PC-9 (cell line): ENCODE data around the gene TRPM5. TPM values are rescaled to one million over a fixed set of nuclear protein-coding genes. Genes with fewer than 3 reads are reported as not detected.

Source experiments
- Bru-seq: library from RNA; stranded (reverse); fragments of 400-500 nt; gene quantifications from one replicate; lab custom pipeline; 2021; lab: Mats Ljungman, UMichigan
- BruChase-seq, 2 experiments: library from RNA; stranded (reverse); fragments of 400-500 nt; gene quantifications; one replicate each; lab custom pipeline; 2021; lab: Mats Ljungman, UMichigan
- BruUV-seq: library from RNA; stranded (reverse); fragments of 400-500 nt; replicated peaks from 2 replicates; lab custom pipeline; 2021; lab: Mats Ljungman, UMichigan
- CTCF ChIA-PET: fragments of 300-600 bp; sonication (Branson Sonifier 250); formaldehyde crosslinking; loops from one replicate; lab custom pipeline; 2022; ENCODE audit warnings: antibody characterized with exemption; lab: Charles Lee
- POLR2A ChIA-PET: fragments of 300-600 bp; sonication (Branson Sonifier 250); formaldehyde crosslinking; loops from one replicate; lab custom pipeline; 2022; ENCODE audit warnings: antibody characterized with exemption; ENCODE audit not compliant: unreplicated experiment; lab: Charles Lee
- DNase-seq, 2 experiments: peaks; one replicate each; pipeline versions ENCODE4 v3.0.0 to v3.0.0-alpha.2; 2015 to 2022; ENCODE audit warnings: mixed read lengths in 1 of 2
- H2AFZ ChIP-seq: fragments of 200-600 bp; sonication (generic); 2 replicates; pipeline ENCODE4 v1.8.1; 2017; ENCODE audit warnings: antibody characterized with exemption
- H3F3A ChIP-seq: fragments of 200-600 bp; sonication (generic); 2 replicates; pipeline ENCODE4 v1.8.1; 2017; ENCODE audit warnings: antibody characterized with exemption, mild to moderate bottlenecking, low read depth; ENCODE audit not compliant: insufficient read depth
- H3K27ac ChIP-seq: fragments of 200-600 bp; sonication (generic); 2 replicates; pipeline ENCODE4 v1.6.1; 2016; ENCODE audit warnings: mixed run types
- H3K27me3 ChIP-seq: fragments of 200-600 bp; sonication (generic); 2 replicates; pipeline ENCODE4 v1.6.1; 2016; ENCODE audit warnings: low read depth, mixed run types; ENCODE audit not compliant: insufficient read depth
- H3K36me3 ChIP-seq: fragments of 200-600 bp; sonication (generic); 2 replicates; pipeline ENCODE4 v1.6.1; 2016; ENCODE audit warnings: low read depth, mixed run types
- H3K4me1 ChIP-seq: fragments of 200-600 bp; sonication (generic); replicated peaks from 2 replicates; pipeline ENCODE4 v1.6.1; 2016; ENCODE audit warnings: mixed run types; ENCODE audit not compliant: insufficient read depth
- H3K4me2 ChIP-seq: fragments of 200-600 bp; sonication (generic); 2 replicates; pipeline ENCODE4 v1.6.1; 2017; ENCODE audit warnings: mixed run types
- H3K4me3 ChIP-seq: fragments of 200-600 bp; sonication (generic); 2 replicates; pipeline ENCODE4 v1.6.1; 2016; ENCODE audit warnings: mixed run types
- H3K79me2 ChIP-seq: fragments of 200-600 bp; sonication (generic); 2 replicates; pipeline ENCODE4 v1.6.1; 2017; ENCODE audit warnings: low read depth, mixed run types
- H3K9me2 ChIP-seq: fragments of 200-600 bp; sonication (generic); 2 replicates; pipeline ENCODE4 v1.8.1; 2017; ENCODE audit warnings: mild to moderate bottlenecking; ENCODE audit not compliant: insufficient read depth
- H3K9me3 ChIP-seq: fragments of 200-600 bp; sonication (generic); 2 replicates; pipeline ENCODE4 v1.8.1; 2016; ENCODE audit warnings: low read depth; ENCODE audit not compliant: insufficient read depth
- H4K20me1 ChIP-seq: fragments of 200-600 bp; sonication (generic); 2 replicates; pipeline ENCODE4 v1.8.1; 2017; ENCODE audit not compliant: insufficient read depth
- CTCF ChIP-seq: fragments of 200-600 bp; sonication (generic); conservative IDR thresholded peaks from 2 replicates; pipeline ENCODE4 v1.6.1; 2017; ENCODE audit warnings: mixed run types, antibody characterized with exemption, mild to moderate bottlenecking, moderate library complexity
- EZH2 ChIP-seq: fragments of 200-600 bp; sonication (generic); IDR thresholded peaks from 2 replicates; pipeline ENCODE4 v1.8.0; 2017; ENCODE audit warnings: antibody characterized with exemption, low read depth
- intact Hi-C: fragments of 100-400 bp; cut with micrococcal nuclease; formaldehyde crosslinking; loops from one replicate; pipeline ENCODE4 v1.10.0; 2022; ENCODE audit not compliant: unreplicated experiment
- long read RNA-seq: library from polyadenylated mRNA; stranded (forward); transcript quantifications from one replicate; pipeline ENCODE4 v2.0.0, GENCODE V29; 2022
- total RNA-seq: library from RNA; stranded (reverse); gene quantifications from 2 replicates; pipeline ENCODE4 v1.2.3, GENCODE V29; 2021

TRPM5 gene
- total RNA-seq (not detected in 2 replicates), Bru-seq, nascent RNA (not detected), BruChase-seq, experiment 1, labeled RNA remaining after a 2-hour chase (not detected), BruChase-seq, experiment 2, labeled RNA remaining after a 6-hour chase (not detected)
- long read RNA-seq = 0 reads

DNA sequence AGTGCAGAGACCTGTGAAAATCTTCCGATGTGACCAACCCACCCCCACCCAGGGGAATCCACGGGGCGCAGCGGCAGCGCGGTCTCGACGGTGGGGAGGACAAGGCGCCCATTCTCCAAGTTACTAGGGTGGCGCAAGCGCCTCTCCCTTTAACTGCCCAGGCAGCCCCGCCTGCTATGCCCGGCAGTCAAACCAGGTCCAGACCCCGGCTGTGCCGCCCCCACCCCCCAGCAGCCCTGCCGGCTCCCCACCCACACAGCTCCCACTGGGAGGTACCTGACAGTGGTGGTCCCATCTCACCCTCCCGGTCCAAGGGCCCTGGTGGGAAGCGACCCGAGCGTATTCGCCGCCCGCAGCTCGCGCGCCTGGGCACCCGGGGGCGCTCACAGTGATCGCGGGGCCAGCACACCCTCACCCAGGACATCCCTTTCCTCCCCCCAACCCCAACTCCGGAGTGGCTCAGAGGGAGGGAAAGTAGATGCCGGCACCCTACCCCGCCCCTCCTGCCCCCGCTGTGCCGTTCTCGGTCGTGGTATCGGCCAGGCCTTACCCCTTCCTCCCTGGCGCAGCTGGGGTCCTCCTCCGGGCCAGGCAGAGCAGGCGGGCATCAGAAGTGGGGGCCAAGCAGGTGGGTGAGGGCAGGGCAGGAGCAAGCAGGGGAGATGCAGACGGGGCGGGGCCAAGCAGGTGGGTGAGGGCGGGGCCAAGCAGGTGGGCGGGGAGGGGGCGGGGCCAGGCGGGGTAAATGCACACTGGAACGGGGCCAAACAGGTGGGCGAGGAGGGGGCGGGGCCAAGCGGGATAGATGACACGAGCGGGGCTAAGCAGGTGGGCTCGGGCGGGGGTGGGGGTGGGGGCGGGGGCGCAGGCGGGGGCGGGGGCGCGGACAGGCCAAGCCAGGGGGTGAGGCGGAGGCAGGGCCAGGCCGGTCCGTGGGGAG lies at the start of gene TRPM5:
TSS of gene TRPM5 (minus strand) at position 634 of the 940 bp plus-strand sequence. CDS start 21,478 bp downstream, outside the sequence.
- Histone ChIP-seq H3K4me3 (no peak within 1 kb of the TSS), H3F3A (no peaks in the 10 kb centered on the region), H3K9me2 (no peaks in the 10 kb centered on the region), H2AFZ (no peak within 1 kb of the TSS), H3K9me3 (no peaks in the 10 kb centered on the region), H3K27me3 (peaks cover 31% of the 10 kb centered on the region), H4K20me1 (no peaks in the 10 kb centered on the region), H3K36me3 (no peaks in the 10 kb centered on the region), H3K4me1 (no peaks in the 10 kb centered on the region), H3K27ac (no peak within 1 kb of the TSS), H3K79me2 (no peaks in the 10 kb centered on the region), H3K4me2 (no peak within 1 kb of the TSS)
- no peak for TF ChIP-seq CTCF
- no peak for TF ChIP-seq EZH2
- POLR2A ChIA-PET = no interaction called here
- intact Hi-C loops = no loop called here
- no peak for DNase-seq
- BruUV-seq = no TSS peak
- CTCF ChIA-PET = no interaction called here

- H3K79me2 ChIP-seq = no peaks in the 10 kb centered on the region
- CTCF ChIA-PET = no interaction called here
- POLR2A ChIA-PET = no interaction called here
- BruUV-seq = no TSS peak
- H3K4me2 ChIP-seq = no peak overlapping the region
- H2AFZ ChIP-seq = no peak overlapping the region
- no peaks in the 10 kb centered on the region for H3K9me2 ChIP-seq
- peaks cover 5% of the 10 kb centered on the region; the same call in 1 of the 2 replicates for H3K9me3 ChIP-seq
- TF ChIP-seq EZH2 (no peak), CTCF (no peak)
- peaks cover 48% of the 10 kb centered on the region for H3K27me3 ChIP-seq
- no peaks in the 10 kb centered on the region for H3K36me3 ChIP-seq
- intact Hi-C loops = no loop called here
- H3K4me1 ChIP-seq = no peaks in the 10 kb centered on the region
- H3K27ac ChIP-seq = no peak overlapping the region
- no peak for DNase-seq
- H4K20me1 ChIP-seq = no peaks in the 10 kb centered on the region
- no peaks in the 10 kb centered on the region for H3F3A ChIP-seq
- H3K4me3 ChIP-seq = no peak overlapping the region
These were observed 44.8 kb upstream of the TRPM5 start for GRCh38 chr11:2489083-2489482.

DNA sequence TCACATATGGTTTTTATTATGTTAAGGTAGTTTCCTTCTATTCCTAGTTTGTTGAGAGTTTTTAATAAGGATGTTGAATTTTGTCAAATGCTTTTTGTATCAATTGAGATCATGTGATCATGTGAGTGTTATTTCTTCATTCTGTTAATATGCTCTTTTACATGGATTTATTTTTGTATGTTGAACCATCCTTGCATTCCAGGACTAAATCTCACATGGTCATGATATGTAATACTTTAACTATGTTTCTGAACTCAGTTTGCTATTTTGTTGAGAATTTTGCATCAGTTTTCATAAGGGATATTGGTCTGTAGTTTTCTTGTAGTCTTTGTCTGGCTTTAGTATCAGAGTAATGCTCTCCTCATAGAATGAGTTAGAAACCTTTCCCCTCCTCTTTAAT lies 43.7 kb upstream of the TRPM5 start:
- Histone ChIP-seq H3K4me2 (no peak overlapping the region), H3K4me3 (no peak overlapping the region), H4K20me1 (no peaks in the 10 kb centered on the region), H3K4me1 (no peaks in the 10 kb centered on the region), H3F3A (no peaks in the 10 kb centered on the region), H3K27ac (no peak overlapping the region), H3K9me2 (no peaks in the 10 kb centered on the region), H3K79me2 (no peaks in the 10 kb centered on the region), H3K36me3 (no peaks in the 10 kb centered on the region), H2AFZ (no peak overlapping the region), H3K9me3 (peaks cover 5% of the 10 kb centered on the region; the same call in 1 of the 2 replicates), H3K27me3 (peaks cover 53% of the 10 kb centered on the region)
- ChIA-PET CTCF (no interaction called here), POLR2A (no interaction called here)
- intact Hi-C loops = no loop called here
- BruUV-seq = no TSS peak
- DNase-seq = no peak
- TF ChIP-seq CTCF (no peak), EZH2 (no peak)
